Measurements from ENCODE around the gene LMAN1. TPM values are rescaled to one million over a fixed set of nuclear protein-coding genes. Genes with fewer than 3 reads are reported as not detected.

Gene LMAN1
- total RNA-seq, 1 donor from 2014 or later, result 78.2 TPM

DNA sequence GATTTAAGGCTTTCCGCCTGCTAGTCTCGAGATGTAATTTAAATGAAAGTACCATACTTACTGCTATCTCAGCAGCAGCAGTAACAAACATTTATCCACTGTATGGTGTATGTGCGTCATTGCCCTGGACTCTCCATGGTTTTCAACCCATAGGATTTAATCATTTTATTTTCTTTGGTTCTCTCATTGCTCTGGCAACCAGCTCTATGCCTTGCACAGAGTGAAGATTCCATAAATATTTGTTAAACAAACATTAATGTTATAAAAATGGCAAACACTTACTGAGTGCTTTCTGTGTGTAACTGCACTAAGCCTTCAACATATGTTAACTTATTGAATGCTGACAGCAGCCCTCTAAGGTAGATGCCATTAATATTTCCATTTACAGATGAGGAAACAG, 1.3 kb upstream of the LMAN1 start:
- DNase-seq (ENCODE audit: low read depth in 2 of 2), result no peak

DNA sequence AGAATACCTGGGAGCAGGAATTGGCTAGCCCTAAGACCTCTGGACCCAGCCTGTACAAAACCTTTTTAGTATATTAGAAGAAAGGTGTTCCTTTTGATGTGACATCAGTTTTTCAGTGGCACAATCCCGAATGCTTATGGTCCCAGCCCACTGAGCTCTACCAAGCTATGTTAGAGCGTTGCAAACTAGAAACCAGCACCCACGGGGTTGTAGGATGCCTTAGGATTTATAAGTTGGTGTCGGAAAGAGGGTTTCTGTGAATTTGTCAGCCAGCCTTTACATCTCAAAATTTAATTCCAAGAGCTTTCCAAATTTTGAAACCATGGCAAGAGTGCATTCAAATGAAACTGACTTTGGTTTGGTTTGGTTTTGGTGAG, 499 bp upstream of the LMAN1 start:
- no peak for DNase-seq (ENCODE audit: low read depth in 2 of 2)

- DNase-seq (ENCODE audit: low read depth in 2 of 2), result peak in 1 of 2 donors; percentile 49
These were observed 702 bp downstream of the LMAN1 start for GRCh38 chr18:59358414-59358711.

DNA sequence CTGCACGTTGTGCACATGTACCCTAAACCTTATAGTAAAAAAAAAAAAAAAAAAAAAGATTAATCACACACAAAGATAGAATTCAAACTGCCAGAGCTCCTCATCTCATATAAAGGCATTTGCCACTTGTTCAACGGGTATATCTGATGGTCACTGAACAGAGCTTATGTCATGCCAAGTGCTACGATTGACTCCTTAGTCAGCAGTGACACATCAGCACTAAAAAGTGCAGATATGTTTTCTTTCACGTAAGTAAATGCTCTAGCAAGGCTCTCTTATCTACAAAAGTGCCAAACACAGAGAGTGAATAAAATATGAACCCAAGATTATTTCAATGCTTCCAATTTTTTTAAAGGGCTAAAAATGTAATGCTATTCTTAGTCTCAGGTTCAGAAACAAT, 1.1 kb downstream of the LMAN1 start:
- DNase-seq (ENCODE audit: low read depth in 2 of 2), result peak; percentile 51 to 76

- DNase-seq (ENCODE audit: low read depth in 2 of 2), result no peak
These were observed 4.3 kb downstream of the LMAN1 start for GRCh38 chr18:59354731-59355130.

DNA sequence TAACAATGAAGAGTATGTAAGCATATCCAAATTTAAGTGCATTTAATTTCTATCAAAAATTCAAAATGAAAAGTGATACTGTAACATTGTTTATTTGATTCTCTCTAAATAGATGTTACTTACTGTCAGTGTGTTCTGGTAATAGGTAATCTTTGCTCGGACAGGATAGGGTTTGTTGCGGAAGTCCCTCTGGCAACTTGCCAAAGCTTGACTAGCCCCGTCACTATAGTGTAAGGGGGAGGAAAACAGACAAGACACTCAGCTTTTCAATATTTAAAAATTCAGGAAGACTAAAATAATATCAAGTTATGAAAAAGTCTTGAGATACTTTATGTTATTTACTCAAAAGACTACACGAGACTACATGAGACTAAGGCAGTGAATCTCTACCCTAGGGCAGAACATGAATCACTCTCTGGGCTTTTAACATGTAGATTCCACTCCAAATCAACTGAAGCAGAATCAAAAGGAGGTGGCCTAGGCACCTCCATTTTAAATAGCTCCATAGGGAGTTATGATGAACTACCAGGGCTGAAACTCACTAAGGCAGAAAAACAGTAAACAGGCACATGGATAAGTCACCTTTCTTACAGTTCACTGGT, 5.9 kb downstream of the LMAN1 start:
- peak; percentile 45 to 46 for DNase-seq (ENCODE audit: low read depth in 2 of 2)

GRCh38 chr18:59352250-59352855, 6.7 kb downstream of the LMAN1 start:
- no peak for DNase-seq (ENCODE audit: low read depth in 2 of 2)

GRCh38 chr18:59345556-59345955, 13.5 kb downstream of the LMAN1 start:
- no peak for DNase-seq (ENCODE audit: low read depth in 2 of 2)

DNA sequence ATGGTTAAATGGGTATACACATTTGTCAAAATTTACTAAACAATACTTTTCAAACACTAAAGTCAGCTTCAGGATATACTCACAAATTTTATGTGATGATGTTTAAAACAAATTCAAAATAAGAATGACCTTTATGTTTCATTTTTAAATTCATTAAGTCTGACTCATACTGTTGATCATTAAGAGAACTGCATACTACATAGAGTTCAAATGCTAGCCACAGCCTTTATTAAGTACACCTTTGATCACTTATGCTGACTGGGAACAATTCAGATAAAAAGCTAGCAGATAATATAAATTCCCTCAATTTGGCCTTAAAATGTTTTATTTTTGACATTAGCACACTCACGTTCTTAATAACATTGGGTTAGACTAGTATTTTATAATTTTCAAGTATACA, 14.1 kb downstream of the LMAN1 start:
- no peak for DNase-seq (ENCODE audit: low read depth in 2 of 2)

GRCh38 chr18:59343926-59344325, 15.1 kb downstream of the LMAN1 start:
- DNase-seq (ENCODE audit: low read depth in 2 of 2), result no peak

- DNase-seq (ENCODE audit: low read depth in 2 of 2), result no peak
These were observed 18.2 kb downstream of the LMAN1 start for GRCh38 chr18:59340817-59341216.

- DNase-seq (ENCODE audit: low read depth in 2 of 2), result peak in 1 of 2 donors; percentile 6
These were observed 18.8 kb downstream of the LMAN1 start for GRCh38 chr18:59340312-59340711.

DNA sequence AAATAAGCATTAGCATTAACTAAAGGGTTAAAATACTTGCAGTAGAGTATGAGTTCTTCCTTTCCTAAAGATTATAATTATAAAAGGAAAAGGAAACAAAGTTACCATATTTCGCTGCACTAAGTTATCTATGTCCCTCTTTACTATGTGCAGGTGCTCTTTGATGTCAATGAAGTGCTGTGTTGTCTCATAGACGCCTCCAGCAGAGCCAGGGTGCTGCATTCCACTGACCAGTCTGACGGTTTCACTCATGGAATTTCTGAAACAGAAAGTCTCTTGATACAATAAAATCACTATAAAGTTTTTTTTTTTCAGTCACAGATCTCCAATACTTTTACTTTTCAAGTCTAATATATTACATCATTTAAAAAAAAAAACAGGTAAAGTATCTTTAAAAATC, 26.1 kb downstream of the LMAN1 start:
- no peak for DNase-seq (ENCODE audit: low read depth in 2 of 2)

GRCh38 chr18:59328683-59329082, 30.4 kb downstream of the LMAN1 start:
- no peak for DNase-seq (ENCODE audit: low read depth in 2 of 2)

GRCh38 chr18:59325965-59326364, 33.1 kb downstream of the LMAN1 start:
- no peak for DNase-seq (ENCODE audit: low read depth in 2 of 2)

- no peak for DNase-seq (ENCODE audit: low read depth in 2 of 2)
These were observed 34.5 kb downstream of the LMAN1 start for GRCh38 chr18:59324623-59324971.

DNA sequence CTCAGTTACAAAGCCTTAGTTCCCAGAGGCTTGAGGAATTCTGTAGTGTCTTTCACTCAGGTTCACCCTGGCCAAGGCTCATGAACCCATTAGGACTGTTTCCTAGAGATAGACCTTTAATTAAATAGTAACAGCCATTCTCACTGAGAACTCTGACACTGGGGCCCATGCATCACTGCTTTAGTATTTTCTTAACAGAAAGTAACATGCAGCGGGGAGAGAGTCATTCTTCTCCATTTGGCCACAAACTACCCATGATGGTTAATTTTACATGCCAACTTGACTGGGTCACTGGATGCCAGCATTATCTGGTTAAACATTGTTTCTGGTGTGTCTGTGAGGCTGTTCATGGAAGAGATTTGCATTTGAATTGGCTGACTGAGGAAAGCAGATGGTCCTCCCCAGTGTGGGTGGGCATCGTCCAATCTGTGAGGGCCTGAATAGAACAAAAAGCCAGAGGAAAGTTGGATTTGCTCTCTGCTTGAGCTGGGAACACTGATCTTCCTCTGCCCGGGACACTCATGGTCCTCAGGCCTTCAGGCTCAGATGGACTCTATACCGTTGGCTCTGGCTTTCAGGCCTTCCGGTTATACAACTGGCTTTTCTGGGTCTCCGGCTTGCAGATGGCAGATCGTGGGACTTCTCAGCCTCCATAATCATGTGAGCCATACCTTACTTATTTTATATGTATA, 35.0 kb downstream of the LMAN1 start:
- no peak for DNase-seq (ENCODE audit: low read depth in 2 of 2)

DNA sequence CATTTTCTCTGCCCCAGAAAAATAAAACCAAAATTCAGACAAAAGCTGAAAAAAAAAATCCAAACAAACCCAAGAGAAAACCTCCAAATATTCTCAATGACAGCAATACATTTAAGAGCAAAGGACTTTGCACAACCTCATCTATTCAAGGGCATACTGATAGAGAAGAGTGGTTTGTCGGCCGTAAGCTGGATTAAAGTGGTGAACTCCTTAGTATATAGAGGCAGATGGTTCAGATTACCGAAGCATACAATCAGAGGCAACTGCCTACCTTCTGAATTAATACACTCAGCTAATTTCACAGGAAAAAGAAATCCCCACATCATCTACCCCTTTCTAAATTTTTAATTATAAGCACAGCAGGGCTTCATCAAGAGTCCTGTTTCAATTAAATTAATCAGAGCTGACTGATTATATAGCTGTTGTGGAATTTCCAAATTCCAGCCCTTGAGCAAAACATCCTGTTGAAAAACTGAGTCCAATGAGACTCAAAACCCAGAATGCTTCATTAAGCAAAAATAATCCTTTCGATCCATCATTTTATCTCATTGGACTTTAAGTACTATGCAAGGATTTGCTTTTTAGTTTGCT, 40.5 kb downstream of the LMAN1 start, which contains the start of gene CPLX4:
Gene CPLX4, minus strand, starts transcription at position 190 of the 591 bp plus-strand sequence. Its CDS starts 187 bp downstream, at position 3.
- no peak for DNase-seq (ENCODE audit: low read depth in 2 of 2)

- DNase-seq (ENCODE audit: low read depth in 2 of 2), result no peak
These were observed 47.4 kb downstream of the LMAN1 start for GRCh38 chr18:59311631-59312030.

DNA sequence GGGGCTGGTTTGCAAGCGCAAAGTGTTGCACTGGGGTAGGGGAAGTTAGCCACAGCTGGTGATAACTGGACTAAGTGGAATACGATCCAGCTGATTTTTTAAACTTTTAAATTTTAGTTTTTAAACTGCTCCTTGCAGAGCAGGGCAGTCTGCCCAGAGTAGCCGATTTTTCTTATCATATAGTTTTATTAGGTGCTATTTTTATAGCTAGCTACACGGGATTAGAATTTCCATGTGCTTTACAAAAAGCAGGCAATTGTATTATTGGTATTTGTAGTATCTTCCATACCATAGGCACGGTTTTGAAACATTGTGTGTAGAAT, 50.2 kb downstream of the LMAN1 start:
- DNase-seq (ENCODE audit: low read depth in 2 of 2), result no peak

- DNase-seq (ENCODE audit: low read depth in 2 of 2), result peak; percentile 67 to 73
These were observed 50.7 kb downstream of the LMAN1 start for GRCh38 chr18:59308248-59308937.

DNA sequence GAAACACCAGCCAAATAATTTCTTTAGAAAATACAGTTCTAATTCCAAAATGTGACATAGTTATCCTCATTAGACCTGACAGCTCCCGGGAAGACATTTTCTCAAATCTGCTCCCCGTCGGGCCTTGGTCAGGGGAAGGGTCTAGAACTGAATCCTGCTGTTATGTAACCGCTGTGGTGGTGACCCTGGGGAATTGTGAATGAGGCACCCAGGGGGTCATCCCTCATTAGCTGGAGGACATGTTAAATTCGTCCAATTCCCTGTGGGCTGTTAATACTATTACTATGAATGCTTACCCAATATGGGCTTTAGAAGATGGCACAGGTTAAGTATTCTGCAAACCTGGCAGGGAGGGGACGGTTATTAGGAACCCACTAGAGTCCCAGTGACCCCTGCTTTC, 52.4 kb downstream of the LMAN1 start:
- DNase-seq (ENCODE audit: low read depth in 2 of 2), result no peak
